AG09309 (cell line): ENCODE data around the gene TLN1.

Source experiments
- DNase-seq: peaks from one replicate; pipeline ENCODE4 v3.0.0-alpha.2; 2010; ENCODE audit warnings: low read depth
- H3K4me3 ChIP-seq: 2 replicates; pipeline ENCODE4 v1.5.1; 2011; ENCODE audit warnings: mild to moderate bottlenecking, low read depth, low read length, moderate library complexity; ENCODE audit not compliant: control insufficient read depth
- TF ChIP-seq, protein P1 (sequence below): IDR thresholded peaks from 2 replicates; pipeline ENCODE4 v1.5.1; 2011; ENCODE audit warnings: mild to moderate bottlenecking, low read depth, low read length, inconsistent platforms; ENCODE audit not compliant: insufficient read depth, control insufficient read depth; ENCODE audit errors: missing control alignments

TLN1 gene

DNA sequence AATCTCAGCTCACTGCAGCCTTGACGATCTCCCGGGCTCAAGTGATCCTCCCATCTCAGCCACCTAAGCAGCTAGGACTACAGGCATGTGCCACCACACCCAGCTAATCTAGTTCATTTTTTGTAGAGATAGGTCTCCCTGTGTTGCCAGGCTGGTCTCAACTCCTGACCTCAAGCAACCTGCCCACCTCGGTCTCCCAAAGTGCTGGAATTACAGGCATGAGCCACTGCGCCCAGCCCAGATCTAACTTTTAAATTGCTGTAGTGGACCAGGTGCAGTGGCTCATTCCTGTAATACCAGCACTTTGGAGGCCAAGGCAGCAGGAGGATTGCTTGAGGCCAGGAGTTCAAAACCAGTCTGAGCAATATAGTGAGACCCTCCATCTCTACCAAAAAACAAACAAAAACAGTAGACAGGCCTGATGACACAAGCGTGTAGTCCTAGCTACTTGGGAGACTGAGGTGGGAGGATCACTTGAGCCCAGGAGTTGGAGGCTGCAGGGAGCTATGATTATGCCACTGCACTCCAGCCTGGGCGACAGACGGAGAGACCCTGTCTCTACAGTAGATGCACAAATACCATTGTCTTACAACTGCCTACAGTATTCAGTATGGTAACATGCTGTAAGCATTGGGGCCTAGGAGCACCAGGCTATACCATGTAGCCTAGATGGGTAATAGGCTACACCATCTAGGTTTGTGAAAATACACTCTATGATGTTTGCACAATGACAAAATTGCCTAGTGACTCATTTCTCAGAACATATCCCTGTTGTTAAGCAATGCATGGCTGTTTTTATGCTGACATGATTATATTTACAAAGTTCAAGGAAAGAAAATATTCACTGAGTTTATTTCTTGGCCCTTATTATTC lies 79.8 kb downstream of the TLN1 start:
- TF ChIP-seq, protein P1, sequence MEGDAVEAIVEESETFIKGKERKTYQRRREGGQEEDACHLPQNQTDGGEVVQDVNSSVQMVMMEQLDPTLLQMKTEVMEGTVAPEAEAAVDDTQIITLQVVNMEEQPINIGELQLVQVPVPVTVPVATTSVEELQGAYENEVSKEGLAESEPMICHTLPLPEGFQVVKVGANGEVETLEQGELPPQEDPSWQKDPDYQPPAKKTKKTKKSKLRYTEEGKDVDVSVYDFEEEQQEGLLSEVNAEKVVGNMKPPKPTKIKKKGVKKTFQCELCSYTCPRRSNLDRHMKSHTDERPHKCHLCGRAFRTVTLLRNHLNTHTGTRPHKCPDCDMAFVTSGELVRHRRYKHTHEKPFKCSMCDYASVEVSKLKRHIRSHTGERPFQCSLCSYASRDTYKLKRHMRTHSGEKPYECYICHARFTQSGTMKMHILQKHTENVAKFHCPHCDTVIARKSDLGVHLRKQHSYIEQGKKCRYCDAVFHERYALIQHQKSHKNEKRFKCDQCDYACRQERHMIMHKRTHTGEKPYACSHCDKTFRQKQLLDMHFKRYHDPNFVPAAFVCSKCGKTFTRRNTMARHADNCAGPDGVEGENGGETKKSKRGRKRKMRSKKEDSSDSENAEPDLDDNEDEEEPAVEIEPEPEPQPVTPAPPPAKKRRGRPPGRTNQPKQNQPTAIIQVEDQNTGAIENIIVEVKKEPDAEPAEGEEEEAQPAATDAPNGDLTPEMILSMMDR = no peak
- H3K4me3 ChIP-seq = no peak overlapping the region
- DNase-seq = no peak

DNA sequence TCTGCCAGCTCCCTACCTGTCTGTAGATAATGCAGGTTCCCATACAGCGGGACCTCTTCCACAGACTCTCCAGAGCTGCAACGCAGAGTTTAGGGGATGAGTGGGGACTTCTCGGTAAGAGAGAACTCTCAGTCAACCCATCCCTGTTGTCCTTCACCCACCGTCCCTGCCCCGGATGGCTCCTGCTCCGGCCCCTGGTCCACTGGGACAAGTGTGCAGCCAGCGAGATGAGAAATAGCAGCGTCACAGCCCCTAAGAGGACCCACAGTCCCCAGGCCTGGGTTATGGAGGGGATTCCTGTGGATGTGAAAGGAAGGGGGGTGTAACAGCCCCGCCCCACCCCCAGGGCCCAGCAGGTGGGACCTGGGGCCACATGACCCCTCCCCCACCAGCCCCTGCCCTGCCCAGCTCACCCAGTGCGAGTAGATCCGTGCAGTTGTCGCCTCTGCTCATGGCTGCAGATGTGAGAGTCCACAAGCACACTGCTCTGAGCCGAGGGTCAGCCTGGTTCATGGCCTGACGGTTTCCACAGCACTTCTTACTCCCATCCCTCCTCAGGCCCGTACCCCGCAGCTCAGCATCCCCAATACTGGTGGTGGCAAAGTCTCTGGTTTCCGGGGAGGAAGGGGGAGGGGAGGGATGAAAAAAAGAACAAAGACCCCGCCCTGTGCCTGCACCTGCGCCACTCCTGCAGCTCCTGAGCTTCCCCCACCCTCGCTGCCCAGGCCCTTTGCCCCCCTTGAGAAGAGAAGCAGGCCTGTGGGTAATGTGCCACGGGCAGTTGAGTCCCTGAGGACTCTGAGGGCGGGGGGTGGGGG lies 81.4 kb downstream of the TLN1 start, which contains the start of gene SIT1:
Gene SIT1, minus strand, starts transcription at position 591 of the 818 bp plus-strand sequence. Its CDS starts 78 bp downstream, at position 513.
- TF ChIP-seq, protein P1 = no peak
- H3K4me3 ChIP-seq = no peak within 1 kb of the TSS
- no peak for DNase-seq

DNA sequence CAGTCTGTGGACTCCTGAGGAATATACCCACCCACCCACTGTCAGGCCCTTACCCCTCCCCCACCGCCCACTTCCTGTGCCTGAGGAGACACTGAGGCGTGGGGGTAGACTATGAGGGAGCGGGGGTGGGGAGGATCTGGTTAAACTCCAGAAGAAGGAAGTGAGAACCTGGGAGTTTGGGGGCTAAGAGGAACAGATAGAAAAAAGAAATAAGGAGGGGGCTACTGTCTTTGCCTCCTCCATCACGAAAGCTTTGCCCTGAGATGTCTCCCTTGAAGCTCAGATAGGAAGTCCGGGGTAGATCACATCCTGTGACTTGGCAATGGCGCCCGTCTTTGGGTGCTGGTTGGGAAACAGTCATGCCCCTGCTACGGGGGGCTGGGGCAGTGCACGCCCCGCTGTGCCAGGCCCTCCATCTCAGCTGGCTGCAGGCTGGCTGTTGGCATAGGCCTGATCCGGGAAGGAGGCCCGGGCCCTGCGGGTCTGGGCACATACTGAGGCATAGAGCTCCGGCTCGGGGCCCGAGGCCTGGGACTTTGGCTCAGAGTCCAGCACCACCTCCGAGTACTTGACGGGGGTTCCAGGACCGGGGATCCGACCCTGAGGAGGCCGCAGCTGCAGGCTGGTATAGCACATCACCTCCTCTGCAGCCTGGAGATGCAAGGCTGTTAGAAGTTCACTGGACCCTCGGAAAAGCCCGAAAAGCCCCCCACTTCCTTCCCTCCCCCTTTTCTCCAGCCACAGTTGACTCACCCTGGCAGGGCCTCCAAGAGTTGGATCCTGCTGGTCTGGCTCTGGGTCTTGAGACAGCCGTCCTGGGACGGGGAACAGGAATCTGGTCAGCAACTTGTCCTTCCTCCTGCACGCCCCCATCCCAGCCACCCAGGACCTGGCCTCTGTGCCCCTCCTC lies 82.3 kb downstream of the TLN1 start:
- no peak overlapping the region for H3K4me3 ChIP-seq
- TF ChIP-seq, protein P1 = no peak
- no peak for DNase-seq
